D341Med (cell line): ENCODE measurements around the gene RIN3.

Experiments
- DNase-seq: peaks from one replicate; pipeline ENCODE4 v3.0.0; 2012; ENCODE audit warnings: low spot score

The RIN3 gene

GRCh38 chr14:92601131-92601710 is 87.6 kb downstream of the RIN3 start:
- no peak for DNase-seq

DNA sequence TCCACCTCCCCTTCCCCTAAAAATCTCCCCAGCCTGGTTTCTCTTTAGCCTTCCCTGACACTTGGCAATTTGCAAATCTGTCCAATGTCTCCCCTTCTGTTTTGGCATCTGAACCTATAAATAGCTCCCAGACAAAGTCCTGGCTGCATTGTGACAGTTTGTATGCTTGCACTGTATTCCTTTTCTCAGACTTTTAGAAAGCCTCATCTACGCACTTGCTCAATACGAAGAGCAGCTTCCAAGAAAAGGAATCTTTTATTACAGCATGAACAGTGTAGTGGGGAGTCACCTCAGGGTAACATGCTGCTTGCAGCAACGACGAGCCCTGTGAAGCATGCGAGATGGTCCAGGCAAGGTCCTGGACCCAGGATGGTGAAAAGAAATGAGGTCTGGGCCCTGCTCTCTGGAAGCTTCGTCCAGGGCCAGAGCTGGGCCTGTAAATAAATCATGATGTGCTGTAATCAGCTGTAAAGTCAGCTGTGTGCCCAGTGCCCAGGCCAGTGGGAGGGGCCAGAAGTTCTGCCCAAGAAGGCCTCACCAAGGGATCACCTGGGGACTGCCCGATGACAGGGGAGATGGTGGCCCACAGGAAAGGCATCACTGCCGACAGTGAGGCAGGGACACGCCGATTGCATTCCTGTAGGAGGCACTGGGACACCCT is 88.3 kb downstream of the RIN3 start:
- no peak for DNase-seq

DNA sequence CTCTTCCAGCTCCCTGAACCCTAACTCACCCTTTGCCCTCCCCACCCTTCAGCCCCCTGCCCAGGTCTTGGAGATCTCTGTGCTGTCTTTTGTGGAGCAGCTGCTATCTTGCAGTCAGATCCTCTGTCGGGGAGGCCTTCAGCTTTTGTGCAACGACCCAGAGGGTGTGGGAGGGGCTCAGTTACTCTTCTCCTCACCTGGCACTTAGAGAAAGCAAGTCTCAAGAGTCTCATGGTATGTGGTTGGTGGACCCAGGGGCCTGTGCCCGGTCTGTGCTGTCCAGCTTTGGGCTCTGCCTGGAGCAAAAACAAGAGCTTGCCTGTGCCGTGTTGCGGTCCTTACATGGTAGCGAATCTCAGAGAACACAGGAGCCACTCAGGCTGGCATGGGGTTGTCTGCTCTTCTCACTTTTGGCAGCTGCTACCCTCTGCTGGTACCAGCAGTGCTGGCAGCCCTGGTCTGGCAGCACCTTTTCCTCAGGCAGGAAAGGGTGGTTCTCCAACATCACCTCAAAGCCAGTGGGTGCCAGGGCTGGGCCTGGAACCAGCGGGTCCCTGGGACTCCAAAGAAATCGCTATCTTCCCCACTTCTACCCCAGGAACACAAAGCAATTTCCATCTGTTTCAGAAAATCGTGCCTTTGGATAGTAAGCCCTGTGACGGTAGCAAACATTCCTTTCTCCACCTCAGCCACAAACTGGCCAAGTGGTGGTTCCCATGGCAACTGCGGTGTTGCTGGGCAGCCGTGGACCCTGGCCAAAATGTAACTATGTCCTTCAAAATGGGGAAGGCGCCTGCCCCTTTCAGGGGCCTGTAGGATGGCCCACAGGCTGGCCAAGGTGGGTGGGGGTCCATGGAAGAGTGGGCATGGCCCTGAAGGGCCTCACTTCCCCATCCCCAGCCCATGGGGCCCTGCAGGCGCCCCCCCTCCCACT is 90.0 kb downstream of the RIN3 start:
- DNase-seq: no peak

- no peak for DNase-seq
These were observed 91.8 kb downstream of the RIN3 start for GRCh38 chr14:92605274-92605940.

DNA sequence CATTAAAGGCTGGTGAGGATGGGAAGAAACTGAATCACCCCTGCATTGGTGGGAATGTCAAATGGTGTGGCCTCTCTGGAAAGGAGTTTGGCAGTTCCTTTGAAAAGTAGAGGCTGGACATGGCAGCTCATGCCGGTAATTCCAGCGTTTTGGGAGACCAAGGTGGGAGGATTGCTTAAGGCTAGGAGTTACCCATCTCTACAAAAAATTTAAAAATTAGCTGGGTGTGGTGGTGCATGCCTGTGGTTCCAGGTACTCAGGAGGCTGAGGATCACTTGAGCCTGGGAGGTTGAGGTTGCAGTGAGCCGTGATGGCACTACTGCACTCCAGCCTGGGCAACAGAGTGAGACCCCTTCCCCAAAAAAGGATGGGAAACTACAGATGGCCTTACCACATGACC is 93.7 kb downstream of the RIN3 start:
- DNase-seq: no peak

GRCh38 chr14:92607702-92608429 is 94.3 kb downstream of the RIN3 start:
- no peak for DNase-seq

GRCh38 chr14:92609955-92610354 is 96.4 kb downstream of the RIN3 start:
- DNase-seq: no peak

GRCh38 chr14:92610849-92611271 is 97.3 kb downstream of the RIN3 start:
- no peak for DNase-seq

DNA sequence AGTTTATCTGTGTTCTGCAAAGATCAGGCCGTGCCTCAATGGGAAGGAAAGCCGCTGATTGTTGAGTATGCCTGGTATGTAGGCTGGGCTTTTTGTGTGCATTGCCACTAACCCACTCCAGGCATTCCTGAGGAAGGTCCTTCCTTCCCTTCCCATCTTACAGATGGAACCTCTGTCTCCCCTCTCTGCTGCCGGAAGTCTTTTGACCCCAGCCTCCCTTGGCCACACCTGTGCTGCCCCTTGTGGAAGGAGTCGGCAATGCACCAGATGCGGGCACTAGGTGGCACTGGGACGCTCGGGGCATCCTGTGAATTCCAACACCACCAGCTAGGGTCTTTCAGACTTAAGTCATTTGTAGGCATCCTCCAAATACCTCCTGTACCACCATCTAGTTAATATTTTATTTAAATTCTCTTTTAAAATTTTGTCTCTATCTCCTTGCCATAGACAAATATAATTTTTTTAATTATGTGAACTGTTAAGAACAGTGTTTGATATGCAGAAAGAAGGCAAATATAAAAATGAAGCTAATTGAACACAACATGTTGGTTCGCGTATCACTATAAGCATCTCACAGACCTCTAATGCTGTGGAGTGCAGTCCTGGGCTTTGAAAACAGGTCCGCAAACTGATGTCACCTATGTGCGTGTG is 99.6 kb downstream of the RIN3 start:
- peak; percentile 79 for DNase-seq

DNA sequence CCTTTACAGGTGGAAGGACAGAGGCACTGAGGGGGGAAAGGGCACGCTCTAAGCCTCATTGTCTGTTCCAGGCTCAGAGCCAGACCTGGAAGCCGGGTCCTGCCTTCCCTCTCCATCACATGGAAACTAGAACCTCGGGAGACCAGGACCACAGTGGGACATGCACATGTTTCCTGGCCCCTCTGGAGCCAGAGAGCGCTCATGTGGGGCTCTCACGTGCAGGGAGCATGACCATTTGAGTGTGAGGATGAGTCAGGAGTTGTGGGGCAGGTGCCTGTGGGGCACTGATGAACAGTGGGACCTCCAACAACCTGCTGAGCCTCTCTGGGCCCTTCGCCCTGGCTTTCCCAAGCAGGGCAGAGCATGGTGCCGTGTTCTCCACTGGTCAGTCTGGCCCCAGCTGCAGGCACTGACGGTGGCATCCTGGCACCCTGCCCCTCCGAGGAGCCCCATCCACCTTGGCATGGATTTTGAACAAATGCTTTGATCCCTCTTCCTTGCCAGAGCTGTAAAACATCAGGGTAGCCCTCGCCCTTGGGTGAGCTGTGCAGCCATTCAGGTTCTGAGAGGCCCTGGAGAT is 100.2 kb downstream of the RIN3 start:
- no peak for DNase-seq

DNA sequence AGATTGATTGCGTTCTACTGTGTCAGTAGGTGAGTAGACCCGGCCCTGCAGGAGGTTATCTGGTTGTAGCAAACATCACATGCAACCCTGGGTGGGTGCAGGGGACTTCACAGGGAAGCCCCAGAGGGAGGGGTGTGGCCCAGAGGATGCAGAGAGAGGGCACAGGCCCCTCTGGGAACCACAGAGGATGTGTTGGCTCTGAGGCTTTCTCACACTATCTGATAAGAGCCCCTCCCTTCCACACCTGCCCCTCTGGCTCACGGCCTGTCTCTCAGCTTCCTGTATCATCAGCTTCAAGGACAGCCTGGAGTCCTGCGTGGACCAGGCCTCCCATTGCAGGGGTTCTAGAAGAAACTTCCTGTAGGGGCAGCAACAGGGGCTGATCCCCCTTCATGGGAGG is 101.9 kb downstream of the RIN3 start:
- DNase-seq: no peak

- DNase-seq: no peak
These were observed 102.6 kb downstream of the RIN3 start for GRCh38 chr14:92616178-92616577.

DNA sequence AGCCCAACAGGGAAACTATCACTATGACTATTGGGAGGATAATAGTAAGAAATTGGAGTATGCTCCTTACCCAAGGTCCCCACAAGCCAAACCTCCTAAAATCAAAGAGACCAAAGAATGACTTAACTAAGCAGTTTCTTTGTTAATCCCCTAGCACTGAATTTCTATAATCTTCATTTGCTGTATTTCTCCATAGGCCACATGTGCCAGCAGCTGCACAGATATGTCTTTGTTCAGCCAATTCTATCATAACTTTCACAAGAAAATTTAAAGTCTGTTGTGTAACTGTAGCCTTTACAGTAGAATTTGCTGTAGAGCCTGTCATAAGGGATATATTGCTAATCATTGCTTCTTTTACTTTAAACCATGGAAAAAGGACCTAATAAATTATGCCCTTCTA is 104.0 kb downstream of the RIN3 start:
- DNase-seq: no peak

DNA sequence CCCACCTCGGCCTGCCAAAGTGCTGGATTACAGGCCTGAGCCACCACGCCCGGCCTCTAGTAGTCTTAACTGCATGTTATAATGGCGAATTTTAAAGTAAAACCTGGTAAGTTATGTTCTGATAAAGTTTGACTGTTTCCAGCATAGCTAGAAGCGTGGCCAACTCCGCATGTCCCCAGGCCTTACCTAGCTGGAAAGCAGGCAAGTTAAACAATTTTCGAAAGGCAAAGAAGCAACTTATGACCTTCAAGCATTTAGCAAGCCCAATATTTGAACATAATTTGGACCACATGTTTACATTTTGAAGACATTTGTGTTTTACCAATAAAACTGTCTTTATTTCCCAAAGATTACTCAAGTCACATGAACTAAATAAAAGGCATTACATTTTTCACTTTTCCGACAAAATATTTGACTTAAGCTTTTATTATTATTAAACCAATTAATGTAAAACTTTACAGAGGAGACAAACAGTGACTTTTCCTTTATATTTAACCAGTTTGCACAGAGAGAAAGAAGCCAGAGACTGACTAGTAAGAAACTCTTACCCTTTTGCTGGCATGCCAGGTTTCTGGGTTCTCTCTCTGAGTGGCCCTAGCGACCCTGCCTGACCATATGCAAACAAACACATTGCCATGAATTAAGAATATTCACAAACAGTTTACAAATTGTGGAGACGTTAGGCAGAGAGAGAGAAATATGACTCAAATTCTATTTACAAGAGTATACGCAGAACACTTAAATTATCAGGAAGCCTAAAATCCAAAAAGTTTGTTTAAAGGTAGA is 106.3 kb downstream of the RIN3 start:
- DNase-seq: no peak

DNA sequence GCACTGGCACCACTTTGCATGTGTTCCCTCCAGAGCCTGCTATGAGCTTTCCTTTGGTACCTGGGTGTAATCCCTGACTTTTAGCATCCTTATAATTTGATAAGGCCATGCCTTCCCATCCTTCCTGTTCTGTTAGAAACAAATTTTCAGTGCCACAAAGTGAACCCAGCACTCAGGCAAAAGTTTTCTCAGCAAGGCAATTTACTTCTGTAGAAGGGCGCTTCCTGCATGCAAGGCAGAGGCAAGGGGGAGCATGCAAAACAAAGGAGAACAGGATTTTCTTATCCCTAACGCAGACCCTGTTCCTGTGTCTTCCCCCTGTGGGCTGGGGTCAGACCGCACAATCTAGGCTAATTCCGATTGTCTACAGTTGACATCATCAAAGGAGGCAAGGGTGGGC is 108.7 kb downstream of the RIN3 start:
- no peak for DNase-seq

DNA sequence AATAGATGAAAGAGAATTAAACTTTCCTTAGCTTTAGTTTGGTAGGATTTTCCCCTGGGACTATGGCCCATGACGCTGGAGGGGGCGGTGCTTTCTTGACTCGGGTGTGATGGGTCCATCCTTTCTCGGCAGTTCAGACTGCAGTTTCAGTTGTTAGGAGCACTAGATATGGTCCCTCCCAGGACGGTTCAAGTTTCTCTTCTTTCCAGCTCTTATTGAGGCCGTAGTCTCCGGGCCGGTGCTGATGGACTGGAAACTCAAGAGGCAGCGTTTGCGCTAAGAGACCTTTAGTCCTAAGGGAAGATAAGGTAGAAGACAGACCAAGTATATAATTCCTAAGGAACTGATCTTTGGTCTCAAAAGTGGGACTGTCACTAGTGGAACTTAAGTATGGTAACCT is 111.2 kb downstream of the RIN3 start:
- DNase-seq: no peak

DNA sequence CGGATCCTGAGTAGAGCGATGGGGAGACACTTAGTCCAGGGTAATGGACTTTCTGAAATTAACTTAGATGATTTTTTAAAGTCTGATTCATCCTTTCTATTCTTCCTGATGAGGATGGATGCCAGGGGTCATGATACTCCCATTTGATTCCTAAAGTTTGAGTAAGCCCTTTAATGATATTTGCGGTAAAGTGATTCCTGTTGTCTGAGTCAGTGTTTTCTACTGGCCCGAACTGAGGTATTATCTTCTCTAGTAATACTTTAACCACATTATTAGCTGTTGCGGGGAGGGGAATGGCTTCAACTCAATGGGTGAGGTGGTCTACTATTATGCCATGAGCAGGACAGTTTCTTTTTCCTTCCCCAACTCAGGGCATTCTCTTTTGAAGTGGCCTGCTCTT is 111.6 kb downstream of the RIN3 start:
- DNase-seq: no peak

DNA sequence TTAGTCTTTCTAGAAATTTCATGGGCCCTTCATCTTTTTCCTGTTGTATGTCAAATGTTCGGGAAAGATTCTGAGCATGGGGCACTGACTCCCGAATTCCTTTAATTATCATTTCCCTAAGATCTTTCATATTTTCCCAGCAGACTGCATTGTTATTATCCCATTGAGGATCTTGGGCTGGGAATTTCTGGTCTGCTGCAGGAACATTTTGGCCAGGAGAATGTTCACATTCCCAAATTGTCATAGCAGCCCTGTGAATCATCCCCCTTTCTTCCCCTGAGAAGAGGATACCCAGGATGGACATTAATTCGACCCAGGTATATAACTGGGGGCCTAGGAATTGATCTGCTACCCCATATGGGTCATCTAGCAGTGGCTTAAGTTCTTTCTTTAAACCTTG is 112.5 kb downstream of the RIN3 start:
- DNase-seq: no peak

GRCh38 chr14:92627707-92628215 is 114.2 kb downstream of the RIN3 start:
- no peak for DNase-seq

DNA sequence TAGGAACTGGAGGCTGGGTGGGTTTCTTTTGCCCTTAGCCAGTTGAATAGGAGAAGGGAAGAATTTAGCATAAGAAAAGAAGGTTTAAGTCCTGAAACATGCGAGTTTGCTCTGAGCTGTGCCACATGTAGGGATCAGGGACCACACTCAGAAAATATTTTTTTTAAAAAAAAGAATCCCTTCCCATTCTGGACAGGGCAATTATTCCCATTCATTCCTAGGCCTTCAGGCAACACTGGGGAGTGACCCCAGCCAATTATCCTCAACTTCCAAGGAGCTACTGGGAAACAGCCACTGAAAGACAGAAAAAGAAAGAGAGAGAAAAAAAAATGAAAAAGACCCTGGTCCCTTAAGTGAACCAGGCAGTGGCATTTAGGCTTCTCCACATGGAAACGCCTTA is 115.1 kb downstream of the RIN3 start:
- no peak for DNase-seq
